Measurements from ENCODE around the gene COL5A3.

GRCh38 chr19:9966448-9966847 lies 43.9 kb downstream of the COL5A3 start:
- TF ChIP-seq CTCF (IDR thresholded peaks at IDR 0.05) (no peak), POLR2A (IDR thresholded peaks at IDR 0.05) (no peak)

Data from esophagus squamous epithelium (tissue), 4 donors.